GM12875 (cell line): ENCODE results near the gene PRDM11.

Experiments used
- H3K4me3 ChIP-seq: one replicate; pipeline ENCODE4 v1.5.1; 2011; ENCODE audit warnings: low read depth, low read length, control low read depth
- CTCF ChIP-seq: IDR thresholded peaks from 2 replicates; pipeline ENCODE4 v1.5.1; 2011; ENCODE audit warnings: low read depth, mild to moderate bottlenecking, control low read depth, inconsistent platforms, low read length, moderate library complexity, borderline replicate concordance; ENCODE audit not compliant: insufficient read depth

The PRDM11 gene

GRCh38 chr11:45210846-45211245 is 64.4 kb downstream of the PRDM11 start:
- H3K4me3 ChIP-seq: no peak overlapping the region
- no peak for TF ChIP-seq CTCF

- no peak overlapping the region for H3K4me3 ChIP-seq
- TF ChIP-seq CTCF: no peak
Measured at GRCh38 chr11:45211732-45212131, 65.3 kb downstream of the PRDM11 start.

- peak; percentile 20; the same call in 1 of the 2 replicates for TF ChIP-seq CTCF
- no peak overlapping the region for H3K4me3 ChIP-seq
Measured at GRCh38 chr11:45212566-45213315, 66.3 kb downstream of the PRDM11 start.

- no peak overlapping the region for H3K4me3 ChIP-seq
- TF ChIP-seq CTCF: no peak
Measured at GRCh38 chr11:45213316-45213665, 66.9 kb downstream of the PRDM11 start.

- no peak for TF ChIP-seq CTCF
- H3K4me3 ChIP-seq: no peak overlapping the region
Measured at GRCh38 chr11:45213717-45214116, 67.3 kb downstream of the PRDM11 start.

- TF ChIP-seq CTCF: no peak
- H3K4me3 ChIP-seq: no peak overlapping the region
Measured at GRCh38 chr11:45215098-45215865, 68.8 kb downstream of the PRDM11 start.

- H3K4me3 ChIP-seq: no peak overlapping the region
- no peak for TF ChIP-seq CTCF
Measured at GRCh38 chr11:45216031-45216430, 69.6 kb downstream of the PRDM11 start.
